Body of pancreas (tissue), 4 donors: ENCODE measurements around the gene HS3ST5.

Source experiments
- CTCF ChIP-seq, 7 experiments: fragments of 450-650 bp in 4 of 7; fragments of 200-600 bp in 3 of 7; sonication (generic) in 3 of 7; IDR thresholded peaks; one replicate each; pipeline ENCODE4 v1.5.1; 2016 to 2019; ENCODE audit warnings: antibody characterized with exemption in 7 of 7
- POLR2A ChIP-seq, 3 donors: fragments of 450-650 bp; IDR thresholded peaks; one replicate each; pipeline ENCODE4 v1.6.1; 2016; ENCODE audit warnings: antibody characterized with exemption in 3 of 3, mild to moderate bottlenecking in 2 of 3

- TF ChIP-seq CTCF (IDR thresholded peaks at IDR 0.05) (no peak), POLR2A (IDR thresholded peaks at IDR 0.05) (no peak)
These were observed 312.1 kb downstream of the HS3ST5 start for GRCh38 chr6:114030767-114031166.
